SK-N-SH treated with all-trans-retinoic acid at 6 μM for 48 hours (cell line): ENCODE results near the gene HNRNPCL4.
"Not testable (repeated sequence)": the region's sequence is repeated elsewhere in the genome, so short reads cannot be mapped to it uniquely, and the experiment has no call there.

Experiments used
- ATAC-seq: fragments of 200-7000 bp; cut with Tn5 transposase; 3 replicates; pipeline ENCODE4 v1.9.1; 2020; ENCODE audit warnings: mild to moderate bottlenecking, moderate library complexity

HNRNPCL4 gene

GRCh38 chr1:13165531-13165930 is at the start of gene HNRNPCL4:
HNRNPCL4 (minus strand) TSS chr1:13165631; CDS start chr1:13165467, 164 bp downstream.
- ATAC-seq, result not testable (repeated sequence)

GRCh38 chr1:13208712-13209111 is 43.3 kb upstream of the HNRNPCL4 start:
- ATAC-seq, result not testable (repeated sequence)

- not testable (repeated sequence) for ATAC-seq
Measured at GRCh38 chr1:13201309-13201708, 35.9 kb upstream of the HNRNPCL4 start, which contains the start of gene PRAMEF13. PRAMEF13 (minus strand) TSS chr1:13201409; CDS start chr1:13199589, 1,820 bp downstream.

GRCh38 chr1:13171548-13171947 is 6.1 kb upstream of the HNRNPCL4 start, which contains the start of gene PRAMEF9:
PRAMEF9 (plus strand) TSS chr1:13171848; CDS start chr1:13175281, 3,433 bp downstream.
- ATAC-seq, result not testable (repeated sequence)

- ATAC-seq, result not testable (repeated sequence)
Measured at GRCh38 chr1:13155909-13156308, 9.5 kb downstream of the HNRNPCL4 start, which contains the start of gene PRAMEF26. PRAMEF26 (minus strand) TSS chr1:13156009; CDS start chr1:13153095, 2,914 bp downstream.

- ATAC-seq, result not testable (repeated sequence)
Measured at GRCh38 chr1:13116754-13117153, 48.7 kb downstream of the HNRNPCL4 start, which contains the start of gene HNRNPCL2. HNRNPCL2 (minus strand) TSS chr1:13116854; CDS start chr1:13116400, 454 bp downstream.
